ENCODE results near the gene SLC4A5.
A peak's percentile ranks its signal among the peaks of the same experiment; 100 is the strongest.
"Not testable (repeated sequence)": the region's sequence is repeated elsewhere in the genome, so short reads cannot be mapped to it uniquely, and the experiment has no call there.

SLC4A5 gene

GRCh38 chr2:74264281-74264680 is 78.9 kb downstream of the SLC4A5 start:
- DNase-seq, result no peak

GRCh38 chr2:74262681-74263080 is 80.5 kb downstream of the SLC4A5 start:
- DNase-seq, result no peak

- no peak for DNase-seq
Observed at GRCh38 chr2:74261204-74261864, 81.9 kb downstream of the SLC4A5 start.

- DNase-seq, result no peak
Observed at GRCh38 chr2:74260495-74260894, 82.7 kb downstream of the SLC4A5 start.

- no peak for DNase-seq
Observed at GRCh38 chr2:74259733-74260132, 83.5 kb downstream of the SLC4A5 start.

GRCh38 chr2:74259191-74259590 is 84.0 kb downstream of the SLC4A5 start:
- no peak for DNase-seq

GRCh38 chr2:74255660-74256213 is 87.5 kb downstream of the SLC4A5 start:
- DNase-seq, result no peak

GRCh38 chr2:74253971-74254310 is 89.3 kb downstream of the SLC4A5 start:
- no peak for DNase-seq

GRCh38 chr2:74253306-74253970 is 89.8 kb downstream of the SLC4A5 start:
- no peak for DNase-seq

- DNase-seq, result no peak
Observed at GRCh38 chr2:74252862-74253261, 90.4 kb downstream of the SLC4A5 start.

GRCh38 chr2:74252036-74252435 is 91.2 kb downstream of the SLC4A5 start:
- no peak for DNase-seq

GRCh38 chr2:74250189-74250631 is 93.0 kb downstream of the SLC4A5 start:
- peak; percentile 33 for DNase-seq

- no peak for DNase-seq
Observed at GRCh38 chr2:74249406-74250122, 93.7 kb downstream of the SLC4A5 start.

GRCh38 chr2:74246496-74247195 is 96.6 kb downstream of the SLC4A5 start:
- DNase-seq, result no peak

- no peak for DNase-seq
Observed at GRCh38 chr2:74244286-74244685, 98.9 kb downstream of the SLC4A5 start.

- DNase-seq, result no peak
Observed at GRCh38 chr2:74242354-74243071, 100.7 kb downstream of the SLC4A5 start.

GRCh38 chr2:74239346-74239745 is 103.9 kb downstream of the SLC4A5 start:
- no peak for DNase-seq

- no peak for DNase-seq
Observed at GRCh38 chr2:74238879-74239278, 104.3 kb downstream of the SLC4A5 start.

- no peak for DNase-seq
Observed at GRCh38 chr2:74235041-74235440, 108.2 kb downstream of the SLC4A5 start.

- DNase-seq, result peak; percentile 41
Observed at GRCh38 chr2:74233648-74234047, 109.6 kb downstream of the SLC4A5 start.

- DNase-seq, result no peak
Observed at GRCh38 chr2:74232426-74232825, 110.8 kb downstream of the SLC4A5 start.

- DNase-seq, result not testable (repeated sequence)
Observed at GRCh38 chr2:74229865-74230264, 113.4 kb downstream of the SLC4A5 start.

Data from NCI-H345 (cell line).